MV-4-11 (cell line): ENCODE results near the gene ENPP3.

Source experiments
- DNase-seq: peaks from one replicate; lab custom pipeline; 2025; lab: John Stamatoyannopoulos, UW

Gene ENPP3

DNA sequence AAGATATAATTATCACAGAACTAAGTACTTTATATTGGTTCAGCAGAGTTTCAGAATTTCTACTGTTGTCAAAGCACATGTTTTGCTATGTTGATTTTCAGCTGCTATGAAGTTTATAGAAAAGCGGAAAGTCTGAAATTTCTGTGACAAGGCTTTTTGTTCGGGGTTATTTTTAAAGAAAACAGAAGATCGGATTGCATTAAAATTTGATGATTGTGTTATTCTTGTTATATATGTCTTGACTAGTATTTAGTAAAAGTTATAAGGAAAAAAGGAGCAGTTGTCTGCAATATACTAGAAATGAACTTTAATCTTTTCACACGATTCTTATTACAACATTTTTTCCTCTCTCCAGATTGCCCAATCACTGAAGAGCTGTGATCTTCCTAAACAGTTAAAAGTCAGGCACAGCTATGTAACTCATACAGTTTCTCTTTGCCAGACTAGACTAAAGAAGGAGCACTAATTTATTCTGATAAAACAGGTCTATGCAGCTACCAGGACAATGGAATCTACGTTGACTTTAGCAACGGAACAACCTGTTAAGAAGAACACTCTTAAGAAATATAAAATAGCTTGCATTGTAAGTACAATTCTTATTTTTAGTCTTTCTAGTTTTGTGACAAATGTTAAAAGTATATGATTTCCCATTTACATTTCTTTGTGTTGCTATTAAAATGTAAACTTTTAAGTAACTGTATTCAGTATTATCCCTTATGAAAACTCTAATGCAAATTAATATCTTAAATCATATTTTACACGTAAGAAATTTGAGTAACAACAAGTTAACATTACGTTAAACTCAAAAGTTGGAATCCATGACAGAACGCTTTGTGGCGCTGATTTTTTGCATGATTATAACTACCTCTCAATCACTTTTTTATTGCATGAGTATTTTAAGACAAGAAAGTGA lies at the start of gene ENPP3:
ENPP3 (plus strand) TSS at position 423 of the 913 bp plus-strand sequence; CDS start at position 506, 83 bp downstream.
- no peak for DNase-seq

GRCh38 chr6:131587909-131588308 lies 49.2 kb upstream of the ENPP3 start:
- DNase-seq, result no peak

DNA sequence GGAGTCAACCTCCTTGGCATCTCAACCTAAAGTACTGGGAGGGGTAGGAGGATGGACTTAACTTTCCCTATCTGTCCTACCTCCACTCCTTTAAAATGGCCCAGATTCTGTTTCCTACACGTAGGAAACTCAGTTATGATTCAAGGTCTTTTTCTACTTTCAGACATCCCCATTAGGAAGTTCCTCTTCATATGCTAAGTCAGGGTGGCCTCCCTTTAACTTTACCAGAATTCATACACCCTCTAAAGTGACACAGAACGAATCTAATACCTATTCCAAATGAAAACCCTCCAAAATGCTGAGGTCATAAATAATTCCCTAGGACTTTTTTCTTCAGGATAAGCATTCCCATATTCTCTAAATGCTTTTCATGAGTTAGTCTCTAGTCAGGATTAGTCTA lies 48.5 kb upstream of the ENPP3 start:
- DNase-seq, result no peak

- no peak for DNase-seq
Measured at GRCh38 chr6:131592935-131593334, 44.2 kb upstream of the ENPP3 start.

- no peak for DNase-seq
Measured at GRCh38 chr6:131594074-131594473, 43.0 kb upstream of the ENPP3 start.

DNA sequence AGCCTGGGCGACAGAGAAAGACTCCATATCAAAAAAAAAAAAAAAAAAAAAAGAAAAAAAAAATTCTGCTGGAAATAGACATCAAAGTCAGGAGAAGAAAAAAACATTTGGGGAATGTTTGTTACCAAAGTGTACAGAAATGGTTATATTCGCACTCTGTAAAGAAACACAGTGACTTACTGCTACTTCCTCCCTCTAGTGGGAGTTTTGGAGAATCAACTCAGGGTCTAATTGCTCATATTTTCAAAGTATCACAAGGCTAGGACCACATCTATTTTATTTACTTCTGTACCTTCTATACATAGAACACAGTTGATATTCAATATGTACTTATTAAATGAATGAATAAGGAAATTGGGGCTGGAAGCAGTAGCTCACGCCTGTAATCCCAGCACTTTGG lies 39.7 kb upstream of the ENPP3 start:
- peak; percentile 13 for DNase-seq

- DNase-seq, result no peak
Measured at GRCh38 chr6:131600716-131601115, 36.4 kb upstream of the ENPP3 start.

GRCh38 chr6:131602781-131603312 lies 34.3 kb upstream of the ENPP3 start:
- no peak for DNase-seq

DNA sequence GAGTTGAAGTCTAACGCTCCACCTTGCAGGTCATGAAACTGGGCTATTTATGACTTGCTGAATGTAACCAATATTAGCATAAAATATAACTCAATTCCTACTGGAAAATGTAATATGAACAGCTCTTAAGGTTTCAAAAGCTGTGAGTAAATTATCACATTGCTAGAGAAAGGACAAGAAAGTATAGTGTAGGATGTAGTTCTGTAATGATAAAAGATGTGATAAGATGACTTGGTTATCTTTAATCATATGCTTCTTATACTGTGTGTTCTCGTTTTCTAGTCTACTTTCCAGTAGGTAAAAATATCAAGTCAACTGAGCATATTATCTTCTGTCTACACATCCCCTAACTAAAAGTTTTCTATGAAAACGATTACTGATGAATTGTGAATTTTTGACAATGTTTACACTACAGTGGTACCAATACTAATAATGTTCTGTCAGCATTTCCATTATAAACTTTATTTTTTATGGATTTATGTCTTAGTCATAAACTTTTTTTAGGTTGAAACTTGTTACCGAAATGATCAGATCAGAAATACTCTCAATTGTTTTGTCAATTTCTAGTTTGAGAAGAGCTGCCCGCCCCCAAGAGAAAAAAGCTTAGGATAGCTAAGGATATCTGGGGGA lies 23.7 kb upstream of the ENPP3 start:
- no peak for DNase-seq

DNA sequence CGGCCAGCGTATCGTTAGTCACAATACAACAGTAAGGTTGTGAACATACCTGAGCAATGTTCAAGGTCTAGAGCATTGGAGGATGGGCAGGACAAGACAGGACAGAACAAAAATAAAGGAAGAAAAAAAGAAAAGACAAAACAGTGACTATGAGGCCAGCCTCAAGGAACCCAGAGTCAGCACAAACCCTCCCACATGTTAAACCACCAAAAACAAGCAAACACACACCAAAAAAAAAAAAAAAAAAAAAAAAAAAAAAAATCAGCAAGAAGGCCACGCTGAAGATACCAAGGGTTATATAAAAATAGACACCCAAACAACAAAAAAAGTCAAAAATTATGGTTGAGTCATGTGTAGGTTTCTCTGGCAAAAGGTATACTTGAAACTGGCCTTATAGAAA lies 21.8 kb upstream of the ENPP3 start:
- no peak for DNase-seq

DNA sequence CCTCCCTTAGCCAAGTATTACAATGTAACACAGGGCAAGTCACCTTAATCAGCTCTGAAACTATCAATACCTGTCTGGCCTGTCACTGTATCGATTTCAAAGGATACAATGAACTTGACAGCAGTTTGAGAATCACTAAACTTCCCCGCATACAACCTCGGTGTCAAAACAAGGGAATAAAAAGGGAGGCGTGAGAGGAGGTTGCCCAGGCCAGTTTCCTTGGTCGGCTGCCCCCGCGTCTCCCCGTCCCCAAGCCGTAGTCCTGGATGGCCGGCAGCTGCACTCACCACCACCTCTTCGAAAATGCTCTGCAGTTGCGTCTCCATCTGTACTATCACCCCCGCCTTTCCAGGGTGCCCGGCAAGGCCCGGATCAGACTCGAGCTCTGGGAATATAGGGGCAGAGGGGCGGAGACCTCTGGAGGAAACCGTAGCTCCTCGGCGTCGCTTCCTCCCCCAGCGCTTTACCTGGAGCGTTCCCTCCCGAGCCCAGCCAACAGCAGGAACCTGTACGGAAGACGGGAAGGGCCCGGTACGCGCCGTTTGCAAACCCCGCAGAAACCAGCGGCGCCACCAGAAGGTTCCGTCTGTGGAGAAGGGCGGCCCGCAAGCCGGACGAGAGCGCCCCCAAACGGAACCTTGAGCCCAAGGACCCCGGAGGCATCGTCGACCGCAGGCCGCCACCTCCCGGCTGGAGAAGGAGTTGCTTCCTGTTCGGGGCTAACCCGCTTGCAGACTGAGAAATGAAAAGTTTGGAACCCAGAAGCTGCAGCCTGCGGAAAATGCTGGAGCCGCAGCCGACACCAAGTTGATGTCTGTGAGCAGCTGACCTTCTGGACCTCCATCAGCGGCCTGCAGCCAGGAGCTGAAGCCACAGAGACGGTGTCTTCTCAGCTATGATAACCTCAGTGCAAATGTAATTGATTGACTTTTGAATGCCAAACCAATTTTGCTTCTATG lies 9.1 kb upstream of the ENPP3 start, which contains the start of gene MED23:
MED23 (minus strand) TSS at position 519 of the 959 bp plus-strand sequence; CDS start at position 326, 193 bp downstream.
- DNase-seq, result peak; percentile 91

- no peak for DNase-seq
Measured at GRCh38 chr6:131628726-131629125, 8.4 kb upstream of the ENPP3 start.

GRCh38 chr6:131629651-131630050 lies 7.5 kb upstream of the ENPP3 start:
- no peak for DNase-seq

GRCh38 chr6:131631625-131632289 lies 5.3 kb upstream of the ENPP3 start:
- no peak for DNase-seq

DNA sequence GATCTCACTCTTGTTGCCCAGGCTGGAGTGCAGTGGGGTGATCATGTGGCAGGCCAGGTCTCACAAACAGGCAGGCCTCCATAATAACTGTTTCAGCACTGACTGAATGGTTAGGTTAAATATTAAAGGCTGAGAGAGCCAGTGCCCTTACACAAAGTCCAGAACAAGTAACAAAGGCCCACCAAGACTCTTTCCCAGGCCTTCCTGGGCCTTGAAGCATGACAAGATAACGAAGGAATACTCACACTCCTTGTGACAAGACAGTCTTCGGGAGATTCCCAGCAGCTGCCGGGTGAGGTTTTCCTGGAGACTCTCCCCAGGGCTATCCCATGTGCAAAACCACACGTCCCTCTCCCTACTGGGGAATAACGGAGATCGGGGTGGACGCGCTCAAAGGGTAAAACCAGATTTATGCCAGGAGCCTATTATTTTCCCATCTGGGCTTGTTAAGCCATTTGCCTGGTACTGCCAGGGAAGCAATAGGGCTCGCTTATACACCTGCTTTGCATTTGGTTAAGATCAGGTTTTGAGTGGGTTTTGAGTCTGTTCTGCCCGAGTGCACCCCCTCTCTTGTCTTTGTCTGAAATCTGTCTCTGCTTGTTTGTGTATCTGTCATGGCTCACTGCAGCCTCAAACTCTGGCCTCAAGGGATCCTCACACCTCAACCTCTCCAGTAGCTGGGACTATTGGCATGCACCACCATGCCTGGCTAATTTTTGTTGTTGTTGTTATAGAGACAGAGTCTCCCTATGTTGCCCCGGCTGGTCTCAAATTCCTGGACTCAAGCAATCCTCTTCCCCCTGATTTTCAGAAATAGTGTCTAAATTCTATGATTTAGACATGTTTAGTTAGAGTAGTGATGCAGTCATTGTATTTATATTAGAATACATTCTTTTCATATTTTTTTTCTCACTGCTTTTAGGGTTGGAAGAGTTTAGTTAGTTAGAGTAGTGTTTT lies 1.4 kb upstream of the ENPP3 start:
- DNase-seq, result no peak

GRCh38 chr6:131638013-131638412 lies 911 bp downstream of the ENPP3 start:
- no peak for DNase-seq

DNA sequence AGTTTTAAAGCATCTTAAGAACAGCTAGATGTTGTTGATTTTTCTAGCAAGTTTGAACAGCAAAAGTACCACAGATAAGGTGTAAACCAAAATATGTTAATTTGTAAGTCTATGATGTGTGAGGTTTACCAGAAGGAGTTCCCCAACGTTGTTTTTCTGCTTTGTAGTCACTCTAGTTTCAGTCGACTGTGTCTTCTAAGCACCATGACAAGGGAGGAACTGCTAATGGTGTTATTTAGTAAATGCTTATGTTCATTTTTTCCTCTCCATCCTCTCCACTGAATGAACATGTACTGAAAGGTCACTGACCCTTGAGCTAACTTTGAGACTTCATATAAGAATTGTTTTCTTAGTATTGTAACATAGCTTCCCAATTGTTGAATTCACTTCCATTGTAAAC lies 3.0 kb downstream of the ENPP3 start:
- DNase-seq, result no peak

DNA sequence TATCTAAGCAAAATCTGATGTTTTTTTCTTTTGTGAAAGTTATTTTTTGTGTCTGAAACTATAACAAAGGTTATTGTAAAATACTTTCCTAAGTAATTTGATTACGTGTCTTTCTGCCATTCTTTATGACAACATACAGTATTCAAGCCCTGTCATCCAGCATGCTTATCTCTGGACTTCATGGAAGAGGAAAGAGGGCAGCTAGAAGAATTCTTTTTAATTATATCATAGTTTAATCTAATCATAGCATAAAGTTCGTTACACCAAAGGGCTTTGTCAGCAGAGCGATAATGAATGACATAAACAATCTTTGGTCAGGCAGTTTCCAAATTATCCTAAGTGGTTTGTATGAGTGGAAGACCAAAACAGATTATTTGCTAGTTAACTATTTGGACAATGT lies 3.5 kb downstream of the ENPP3 start:
- DNase-seq, result no peak

DNA sequence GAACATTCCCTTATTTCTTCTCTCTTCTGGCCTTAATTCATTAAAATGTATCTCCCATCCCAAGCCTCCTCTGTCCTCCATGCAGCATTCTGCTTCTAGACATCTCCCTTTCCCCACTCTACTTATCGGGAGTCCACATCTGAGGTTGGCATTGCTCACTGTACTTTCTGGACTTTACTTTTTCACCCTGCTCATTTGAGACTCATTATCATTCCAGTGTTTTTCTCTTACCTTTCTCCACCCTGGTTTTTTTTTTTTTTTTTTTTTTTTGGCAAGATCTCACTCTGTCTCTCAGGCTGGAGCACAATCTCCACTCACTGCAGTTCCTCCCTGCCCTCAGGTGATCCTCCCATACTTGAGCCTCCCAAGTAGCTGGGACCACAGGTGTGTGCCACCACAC lies 4.5 kb downstream of the ENPP3 start:
- no peak for DNase-seq

DNA sequence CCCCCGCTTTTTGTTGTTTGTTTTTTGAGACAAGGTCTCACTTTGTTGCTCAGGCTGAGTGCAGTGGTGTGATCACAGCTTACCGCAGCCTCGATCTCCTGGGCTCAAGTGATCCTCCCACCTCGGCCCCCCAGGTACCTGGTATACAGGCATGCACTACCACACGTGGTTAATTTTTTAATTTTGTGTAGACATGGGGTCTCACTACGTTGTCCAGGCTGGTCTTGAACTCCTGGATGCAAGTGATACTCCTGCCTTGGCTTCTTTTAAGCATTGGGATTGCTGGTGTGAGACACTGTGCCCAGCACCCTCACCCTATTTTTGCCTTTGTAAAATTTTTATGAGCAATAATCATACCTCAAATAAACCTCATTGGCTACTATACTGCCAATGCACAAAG lies 5.5 kb downstream of the ENPP3 start:
- DNase-seq, result no peak
